GM19025 (cell line): ENCODE measurements around the gene FAAH2.
A peak's percentile ranks its signal among the peaks of the same experiment; 100 is the strongest.
"Not testable (repeated sequence)": the region's sequence is repeated elsewhere in the genome, so short reads cannot be mapped to it uniquely, and the experiment has no call there.

Source experiments
- ATAC-seq: cut with Tn5 transposase; IDR thresholded peaks from one replicate; pipeline ENCODE4 v1.9.1; 2021; ENCODE audit warnings: mild to moderate bottlenecking, low read depth, moderate library complexity; ENCODE audit not compliant: unreplicated experiment

FAAH2 gene, protein sequence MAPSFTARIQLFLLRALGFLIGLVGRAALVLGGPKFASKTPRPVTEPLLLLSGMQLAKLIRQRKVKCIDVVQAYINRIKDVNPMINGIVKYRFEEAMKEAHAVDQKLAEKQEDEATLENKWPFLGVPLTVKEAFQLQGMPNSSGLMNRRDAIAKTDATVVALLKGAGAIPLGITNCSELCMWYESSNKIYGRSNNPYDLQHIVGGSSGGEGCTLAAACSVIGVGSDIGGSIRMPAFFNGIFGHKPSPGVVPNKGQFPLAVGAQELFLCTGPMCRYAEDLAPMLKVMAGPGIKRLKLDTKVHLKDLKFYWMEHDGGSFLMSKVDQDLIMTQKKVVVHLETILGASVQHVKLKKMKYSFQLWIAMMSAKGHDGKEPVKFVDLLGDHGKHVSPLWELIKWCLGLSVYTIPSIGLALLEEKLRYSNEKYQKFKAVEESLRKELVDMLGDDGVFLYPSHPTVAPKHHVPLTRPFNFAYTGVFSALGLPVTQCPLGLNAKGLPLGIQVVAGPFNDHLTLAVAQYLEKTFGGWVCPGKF

DNA sequence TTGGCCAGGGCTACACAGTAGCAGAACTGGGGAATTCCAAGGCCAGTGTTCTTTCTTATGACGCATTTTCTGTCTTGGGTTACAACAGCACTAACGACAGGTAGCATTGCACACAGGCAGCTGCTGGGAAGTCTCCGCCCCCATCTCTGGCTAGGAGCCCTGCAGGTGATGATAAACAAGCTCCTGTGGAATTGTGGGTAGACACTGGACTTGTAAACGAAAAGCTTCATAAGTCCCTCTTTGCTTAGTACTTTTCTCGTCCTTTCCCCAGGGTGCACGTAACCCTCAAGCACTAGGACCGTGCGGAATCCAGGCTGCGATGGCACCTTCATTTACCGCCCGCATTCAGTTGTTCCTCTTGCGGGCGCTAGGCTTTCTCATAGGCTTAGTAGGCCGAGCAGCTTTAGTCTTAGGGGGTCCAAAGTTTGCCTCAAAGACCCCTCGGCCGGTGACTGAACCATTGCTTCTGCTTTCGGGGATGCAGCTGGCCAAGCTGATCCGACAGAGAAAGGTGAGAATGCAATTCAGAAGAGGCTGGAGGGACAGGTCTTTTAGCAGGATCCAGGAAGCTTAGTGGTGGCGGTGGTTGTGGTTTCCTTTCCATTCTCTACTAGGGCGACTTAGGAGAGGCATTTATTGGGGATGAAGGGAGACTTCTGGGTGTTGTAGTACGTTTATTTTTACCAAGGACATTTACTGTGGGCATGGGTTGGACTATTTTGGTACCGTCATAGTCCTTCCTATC is at the start of gene FAAH2:
TSS of gene FAAH2 (plus strand) at position 200 of the 745 bp plus-strand sequence. CDS start at position 320, 120 bp downstream.
- ATAC-seq: peak; percentile 80

- ATAC-seq: no peak
These were observed 44.5 kb upstream of the FAAH2 start for GRCh38 chrX:57241967-57242366.

GRCh38 chrX:57251965-57252364 is 34.5 kb upstream of the FAAH2 start:
- ATAC-seq: no peak

GRCh38 chrX:57265126-57265525 is 21.4 kb upstream of the FAAH2 start:
- no peak for ATAC-seq

DNA sequence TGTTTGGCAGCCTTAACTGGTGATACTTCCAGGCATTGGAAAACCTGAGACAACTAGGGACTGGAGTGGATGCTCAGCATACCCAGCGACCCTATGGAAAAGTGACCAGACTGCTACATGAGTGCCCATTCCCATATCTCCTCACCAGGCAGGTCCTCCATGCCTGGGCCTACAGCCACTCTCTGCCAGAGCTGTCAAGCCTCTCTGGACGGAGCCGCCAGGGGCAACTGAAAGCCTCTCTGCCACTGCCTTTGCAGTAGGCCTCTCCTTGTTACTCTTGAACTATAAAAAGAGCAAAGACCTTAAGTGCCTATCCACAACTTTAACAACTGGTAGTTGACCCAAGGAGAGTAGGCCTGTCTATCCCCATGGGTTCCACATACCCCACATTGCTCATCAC is 20.2 kb upstream of the FAAH2 start:
- ATAC-seq: no peak

- ATAC-seq: no peak
These were observed 19.6 kb upstream of the FAAH2 start for GRCh38 chrX:57266871-57267270.

DNA sequence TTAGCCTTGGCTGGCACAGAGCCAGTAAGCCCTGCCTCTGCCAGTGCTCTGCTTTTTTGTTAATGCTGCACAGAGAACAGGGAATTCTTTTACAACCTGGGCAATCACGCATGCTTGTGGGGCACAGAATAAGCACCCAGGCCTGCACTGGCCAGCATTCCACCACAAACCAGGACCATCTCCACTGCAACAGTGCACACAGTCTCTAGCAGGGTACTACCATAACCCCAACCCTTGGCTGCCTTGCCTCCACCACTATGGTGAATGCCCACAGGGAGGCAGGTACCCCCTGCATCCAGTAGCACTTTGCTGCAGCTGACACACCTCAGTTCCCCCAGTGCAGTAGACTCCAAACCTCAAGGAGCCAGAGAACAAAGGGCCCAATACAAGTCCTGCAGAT is 19.2 kb upstream of the FAAH2 start:
- ATAC-seq: no peak

- ATAC-seq: no peak
These were observed 15.5 kb upstream of the FAAH2 start for GRCh38 chrX:57270980-57271379.

- ATAC-seq: no peak
These were observed 3.9 kb upstream of the FAAH2 start for GRCh38 chrX:57282568-57282967.

GRCh38 chrX:57285001-57285400 is 1.5 kb upstream of the FAAH2 start:
- no peak for ATAC-seq

DNA sequence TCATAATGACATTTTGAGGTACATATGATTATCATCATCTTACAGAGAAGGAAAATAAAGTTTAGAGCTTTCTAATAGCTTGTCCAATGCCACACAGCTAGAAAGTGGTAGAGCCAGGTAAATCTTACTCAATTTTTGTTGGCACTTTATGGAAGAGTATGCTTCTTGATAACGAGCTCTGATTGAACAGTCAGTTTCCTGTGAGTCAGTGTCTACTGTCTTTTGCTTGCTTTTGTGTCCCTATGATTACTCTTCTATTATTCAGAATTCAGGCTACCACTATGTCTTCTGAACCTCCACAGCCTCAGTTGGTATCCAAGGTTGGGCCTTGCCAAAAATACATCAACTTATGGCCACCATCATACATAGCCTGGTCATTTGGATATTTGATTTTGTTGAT is 2.6 kb downstream of the FAAH2 start:
- no peak for ATAC-seq

- no peak for ATAC-seq
These were observed 8.5 kb downstream of the FAAH2 start for GRCh38 chrX:57294961-57295360.

DNA sequence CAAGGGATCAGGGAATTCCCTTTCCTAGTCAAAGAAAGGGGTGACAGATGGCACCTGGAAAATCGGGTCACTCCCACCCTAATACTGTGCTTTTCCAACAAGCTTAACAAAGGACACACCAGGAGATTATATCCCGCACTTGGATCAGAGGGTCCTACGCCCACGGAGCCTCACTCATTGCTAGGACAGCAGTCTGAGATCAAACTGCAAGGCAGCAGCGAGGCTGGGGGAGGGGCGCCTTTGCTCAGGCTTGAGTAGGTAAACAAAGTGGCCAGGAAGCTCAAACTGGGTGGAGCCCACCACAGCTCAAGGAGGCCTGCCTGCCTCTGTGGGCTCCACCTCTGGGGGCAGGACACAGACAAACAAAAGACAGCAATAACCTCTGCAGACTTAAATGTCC is 9.2 kb downstream of the FAAH2 start:
- not testable (repeated sequence) for ATAC-seq

- ATAC-seq: no peak
These were observed 27.2 kb downstream of the FAAH2 start for GRCh38 chrX:57313583-57314215.

DNA sequence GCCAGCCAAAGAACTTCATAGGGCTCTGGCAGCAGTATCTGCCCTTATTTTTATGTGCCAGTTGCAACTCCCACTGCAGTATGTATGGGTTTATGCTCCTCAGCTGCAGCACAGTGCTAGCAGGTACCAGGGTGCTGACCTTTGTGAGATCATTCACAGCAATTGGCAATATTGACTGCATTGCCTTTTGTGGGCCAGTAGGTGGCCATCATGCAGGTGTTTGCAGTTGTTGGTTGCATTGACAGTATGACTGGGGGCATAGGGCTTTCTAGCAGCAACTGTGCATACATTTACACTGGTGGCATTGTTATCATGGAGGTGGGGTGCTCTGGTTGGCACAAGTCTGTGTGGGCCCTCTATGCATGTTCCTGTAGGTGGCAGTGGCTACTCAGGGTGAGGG is 42.5 kb downstream of the FAAH2 start:
- ATAC-seq: no peak

GRCh38 chrX:57335790-57336189 is 49.3 kb downstream of the FAAH2 start:
- ATAC-seq: not testable (repeated sequence)

DNA sequence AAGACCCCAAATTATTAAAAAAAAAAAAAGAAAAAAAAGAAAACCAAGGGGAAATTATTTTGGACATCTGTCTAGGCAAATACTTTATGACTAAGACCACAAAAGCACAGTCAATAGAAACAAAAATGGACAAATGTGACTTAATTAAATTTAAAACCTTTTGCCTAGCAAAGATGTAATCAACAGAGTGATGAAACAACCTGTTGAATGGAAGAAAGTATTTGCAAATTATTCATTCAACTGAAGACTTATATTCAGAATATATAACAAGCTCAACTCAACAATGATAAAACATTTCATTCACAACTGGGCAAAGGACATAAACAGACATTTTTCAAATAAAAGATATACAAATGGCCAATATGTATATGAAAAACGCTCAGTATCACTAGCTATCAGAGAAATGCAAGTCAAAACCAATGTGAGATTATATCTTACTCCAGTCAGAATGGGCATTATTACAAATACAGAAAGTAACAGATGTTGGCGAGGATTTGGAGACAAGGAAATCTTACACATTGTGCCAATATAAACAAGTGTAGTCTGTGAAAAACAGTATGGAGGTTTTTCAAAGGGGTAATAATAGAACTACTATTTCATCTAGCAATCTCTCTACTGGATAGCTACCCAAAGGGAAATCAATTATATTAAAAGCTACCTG is 67.1 kb downstream of the FAAH2 start:
- ATAC-seq: no peak

- no peak for ATAC-seq
These were observed 77.6 kb downstream of the FAAH2 start for GRCh38 chrX:57364145-57364544.

GRCh38 chrX:57366430-57366829 is 79.9 kb downstream of the FAAH2 start:
- ATAC-seq: no peak

DNA sequence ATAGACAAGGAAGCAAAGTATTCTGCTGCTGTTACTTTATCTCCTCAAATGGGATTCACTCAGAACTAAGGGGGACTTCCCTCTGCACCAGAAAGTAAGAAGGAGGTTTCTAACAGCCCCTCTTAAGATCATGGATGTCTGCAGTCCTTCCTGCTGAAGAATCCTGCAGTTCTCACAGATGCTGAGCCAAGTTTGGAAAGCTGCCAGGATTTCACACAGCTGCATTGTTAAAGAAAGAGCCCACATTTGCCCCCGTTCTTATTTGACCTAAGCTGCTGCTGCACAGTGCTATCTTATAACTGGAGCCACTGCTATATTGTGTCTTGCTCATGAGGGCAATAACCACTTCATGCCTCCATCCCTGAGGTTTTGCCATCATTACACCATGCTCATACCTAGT is 81.1 kb downstream of the FAAH2 start:
- ATAC-seq: no peak

GRCh38 chrX:57368158-57368557 is 81.7 kb downstream of the FAAH2 start:
- ATAC-seq: no peak
